HEK293 (cell line): Measurements from ENCODE around the gene RPTN.
A peak's percentile ranks its signal among the peaks of the same experiment; 100 is the strongest.

Experiments
- CTCF ChIA-PET: fragments of 350-600 bp; formaldehyde crosslinking; extraction: SDS; loops from one replicate; lab custom pipeline; 2021; ENCODE audit warnings: antibody characterized with exemption; lab: Yijun Ruan, JAX
- POLR2A ChIA-PET: fragments of 300-600 bp; formaldehyde crosslinking; extraction: SDS; loops from one replicate; lab custom pipeline; 2020; ENCODE audit warnings: antibody characterized with exemption, inconsistent platforms; lab: Yijun Ruan, JAX
- H3K27ac ChIP-seq: fragments of 200-500 bp; sonication (Bioruptor generic); 2 replicates; pipeline ENCODE4 v1.5.1; 2014; ENCODE audit warnings: low read depth, low read length, control low read depth, inconsistent platforms; ENCODE audit errors: extremely low read depth
- H3K36me3 ChIP-seq, 2 experiments: fragments of 200-500 bp in 1 of 2; sonication (Bioruptor generic) in 1 of 2; 1 replicate in 1 of 2; 2 replicates in 1 of 2; pipeline ENCODE4 v1.5.1; 2014 to 2017; ENCODE audit warnings: inconsistent platforms in 2 of 2, low read length in 2 of 2; ENCODE audit not compliant: control insufficient read depth in 2 of 2, insufficient read depth in 1 of 2
- H3K4me1 ChIP-seq: fragments of 200-500 bp; sonication (Bioruptor generic); 2 replicates; pipeline ENCODE4 v1.5.1; 2014; ENCODE audit warnings: mild to moderate bottlenecking, low read length, inconsistent platforms; ENCODE audit not compliant: control insufficient read depth, insufficient read depth
- H3K4me3 ChIP-seq: 2 replicates; pipeline ENCODE4 v1.5.1; 2011; ENCODE audit warnings: low read depth, mild to moderate bottlenecking, control low read depth, low read length, moderate library complexity
- H3K9me3 ChIP-seq: fragments of 200-500 bp; sonication (Bioruptor generic); 2 replicates; pipeline ENCODE4 v1.5.1; 2014; ENCODE audit warnings: low read depth, low read length, inconsistent platforms; ENCODE audit not compliant: control insufficient read depth, insufficient read depth
- BCL11B ChIP-seq: fragments of 450-650 bp; formaldehyde crosslinking; IDR thresholded peaks from 2 replicates; pipeline ENCODE4 v1.5.1; 2016; ENCODE audit warnings: low read depth, missing biosample characterization, missing genetic modification characterization
- BCL6B ChIP-seq: fragments of 450-650 bp; formaldehyde crosslinking; IDR thresholded peaks from 2 replicates; pipeline ENCODE4 v1.5.1; 2017; ENCODE audit warnings: missing biosample characterization, missing genetic modification characterization
- KLF16 ChIP-seq: fragments of 450-650 bp; formaldehyde crosslinking; IDR thresholded peaks from 2 replicates; pipeline ENCODE4 v1.5.1; 2017; ENCODE audit warnings: missing biosample characterization, missing genetic modification characterization
- PBX3 ChIP-seq: sonication (generic); formaldehyde crosslinking; IDR thresholded peaks from 2 replicates; pipeline ENCODE4 v1.8.1; 2022; ENCODE audit warnings: mild to moderate bottlenecking, moderate library complexity, missing genetic modification reagents
- SALL2 ChIP-seq: fragments of 450-650 bp; formaldehyde crosslinking; IDR thresholded peaks from 2 replicates; pipeline ENCODE4 v1.5.0; 2017; ENCODE audit warnings: missing biosample characterization, mild to moderate bottlenecking, missing genetic modification characterization, borderline replicate concordance
- SCRT1 ChIP-seq: fragments of 450-650 bp; formaldehyde crosslinking; IDR thresholded peaks from 2 replicates; pipeline ENCODE4 v1.5.1; 2016; ENCODE audit warnings: missing biosample characterization, missing genetic modification characterization, borderline replicate concordance
- YY1 ChIP-seq: fragments of 450-650 bp; formaldehyde crosslinking; IDR thresholded peaks from 2 replicates; pipeline ENCODE4 v1.5.1; 2018; ENCODE audit warnings: missing biosample characterization, missing genetic modification characterization
- ZBTB1 ChIP-seq: fragments of 450-650 bp; formaldehyde crosslinking; IDR thresholded peaks from 2 replicates; pipeline ENCODE4 v1.5.1; 2016; ENCODE audit warnings: missing biosample characterization, missing genetic modification characterization
- ZBTB44 ChIP-seq: fragments of 450-650 bp; IDR thresholded peaks from 2 replicates; pipeline ENCODE4 v1.5.1; 2018; ENCODE audit warnings: missing biosample characterization, mild to moderate bottlenecking, missing genetic modification characterization
- ZNF133 ChIP-seq: fragments of 450-650 bp; formaldehyde crosslinking; IDR thresholded peaks from 2 replicates; pipeline ENCODE4 v1.5.1; 2016; ENCODE audit warnings: missing biosample characterization, missing genetic modification characterization
- ZNF140 ChIP-seq: fragments of 450-650 bp; formaldehyde crosslinking; IDR thresholded peaks from 2 replicates; pipeline ENCODE4 v1.5.1; 2016; ENCODE audit warnings: missing biosample characterization, missing genetic modification characterization
- ZNF175 ChIP-seq: fragments of 450-650 bp; formaldehyde crosslinking; IDR thresholded peaks from 2 replicates; pipeline ENCODE4 v1.5.1; 2016; ENCODE audit warnings: missing biosample characterization, missing genetic modification characterization
- ZNF292 ChIP-seq: fragments of 450-650 bp; formaldehyde crosslinking; IDR thresholded peaks from 2 replicates; pipeline ENCODE4 v1.5.1; 2016; ENCODE audit warnings: low read depth, missing biosample characterization, missing genetic modification characterization, borderline replicate concordance
- ZNF324 ChIP-seq: fragments of 450-650 bp; formaldehyde crosslinking; IDR thresholded peaks from 2 replicates; pipeline ENCODE4 v1.5.1; 2016; ENCODE audit warnings: missing biosample characterization, missing genetic modification characterization
- ZNF501 ChIP-seq: fragments of 450-650 bp; formaldehyde crosslinking; IDR thresholded peaks from 2 replicates; pipeline ENCODE4 v1.5.1; 2016; ENCODE audit warnings: missing biosample characterization, missing genetic modification characterization
- ZNF530 ChIP-seq: fragments of 450-650 bp; formaldehyde crosslinking; IDR thresholded peaks from 2 replicates; pipeline ENCODE4 v1.5.1; 2016; ENCODE audit warnings: low read depth, missing biosample characterization, missing genetic modification characterization
- ZNF548 ChIP-seq: fragments of 450-650 bp; formaldehyde crosslinking; IDR thresholded peaks from 2 replicates; pipeline ENCODE4 v1.5.1; 2016; ENCODE audit warnings: missing biosample characterization, missing genetic modification characterization
- ZNF654 ChIP-seq: fragments of 450-650 bp; formaldehyde crosslinking; IDR thresholded peaks from 2 replicates; pipeline ENCODE4 v1.5.1; 2016; ENCODE audit warnings: low read depth, missing biosample characterization, missing genetic modification characterization
- ZNF701 ChIP-seq: fragments of 450-650 bp; formaldehyde crosslinking; IDR thresholded peaks from 2 replicates; pipeline ENCODE4 v1.5.1; 2016; ENCODE audit warnings: missing biosample characterization, missing genetic modification characterization

The RPTN gene

DNA sequence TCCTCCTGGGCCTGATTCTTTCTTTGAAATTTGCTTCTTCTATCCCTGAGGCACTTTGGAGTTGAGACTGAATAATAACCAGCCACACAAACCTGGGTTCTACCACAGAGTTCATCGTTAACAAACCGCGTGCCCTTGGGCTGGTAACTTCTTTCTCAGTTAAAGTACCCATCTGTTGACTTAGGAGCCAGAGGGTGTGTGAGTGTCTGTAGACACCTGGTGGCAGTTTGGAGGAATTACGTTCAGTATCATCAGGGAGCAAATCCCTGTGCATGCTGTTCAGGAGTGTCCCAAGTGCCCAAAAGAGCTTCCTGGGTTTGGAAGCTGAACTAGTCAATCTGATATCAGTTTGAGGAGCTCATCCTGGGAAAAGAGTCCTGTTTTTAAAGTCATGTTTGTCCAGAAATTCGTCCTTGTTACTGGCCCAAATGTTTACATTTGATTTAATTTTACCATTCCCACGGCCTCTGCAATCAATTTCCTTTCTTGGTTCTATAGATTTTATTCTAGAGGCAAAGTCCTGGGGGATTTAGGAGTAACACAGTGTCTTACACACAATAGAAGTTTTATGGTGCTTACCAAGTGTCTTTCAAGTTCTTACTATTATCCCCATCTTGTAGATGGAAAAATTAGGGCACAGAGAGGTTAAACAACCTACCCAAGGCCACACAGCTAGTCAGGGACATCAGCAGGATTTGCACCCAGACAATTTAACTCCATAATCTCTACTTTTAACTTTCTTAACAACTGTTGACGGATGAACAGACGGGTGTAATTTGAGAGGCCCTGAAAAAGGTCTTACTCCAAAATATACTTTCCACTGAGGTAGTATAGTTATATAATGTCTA is 26.7 kb upstream of the RPTN start (continued):
- TF ChIP-seq SCRT1 (peak; percentile 77; the same call in 1 of the 2 replicates), BCL11B (tag by site-specific recombination) (no peak), ZNF324 (no peak), ZBTB44 (tag by site-specific recombination) (no peak)

GRCh38 chr1:152182944-152183361 is 23.9 kb upstream of the RPTN start:
- Histone ChIP-seq H3K27ac (no peak overlapping the region), H3K4me1 (no peaks in the 10 kb centered on the region), H3K36me3 (no peaks in the 10 kb centered on the region)
- TF ChIP-seq ZNF324 (no peak), KLF16 (tag by site-specific recombination) (no peak), YY1 (no peak), SALL2 (tag by site-specific recombination) (no peak), PBX3 (CRISPR knock-in tag) (no peak), ZNF548 (no peak), ZNF530 (tag by site-specific recombination) (no peak), ZNF133 (tag by site-specific recombination) (no peak), ZNF292 (tag by site-specific recombination) (no peak), ZNF501 (tag by site-specific recombination) (no peak), ZNF654 (tag by site-specific recombination) (no peak), ZBTB1 (no peak), ZNF701 (no peak), ZNF140 (tag by site-specific recombination) (no peak), BCL6B (no peak)
- TF ChIP-seq, all 188 proteins: peak for 0
- H3K9me3 ChIP-seq: no peaks in the 10 kb centered on the region
- no peak overlapping the region for H3K4me3 ChIP-seq
- POLR2A ChIA-PET: no interaction called here
- CTCF ChIA-PET: interaction anchor here (0.6 to 9.0 kb wide), 14 partner anchors 7 to 276 kb away, joined by 3 to 223 read pairs (median 8); partner anchors contain the start of gene TCHH

GRCh38 chr1:152182431-152182830 is 23.4 kb upstream of the RPTN start:
- ChIA-PET POLR2A (no interaction called here), CTCF (interaction anchor here (0.6 to 9.0 kb wide), 18 partner anchors 9 to 294 kb away, joined by 3 to 223 read pairs (median 3); partner anchors contain the start of gene TCHH)
- H3K27ac ChIP-seq: no peak overlapping the region
- TF ChIP-seq ZNF654 (tag by site-specific recombination) (peak; percentile 15; the same call in 1 of the 2 replicates), ZNF175 (tag by site-specific recombination) (no peak)
- H3K9me3 ChIP-seq: no peaks in the 10 kb centered on the region
- H3K4me1 ChIP-seq: no peaks in the 10 kb centered on the region
- no peak overlapping the region for H3K4me3 ChIP-seq
- H3K36me3 ChIP-seq: no peaks in the 10 kb centered on the region
